Stimulated activated CD8-positive, alpha-beta memory T cell treated with anti-CD3 and anti-CD28 coated beads, Interleukin-15, amount 100 ng/mL, for 1 hour (primary cell): ENCODE data around the gene CLK1.
"Not testable (repeated sequence)": the region's sequence is repeated elsewhere in the genome, so short reads cannot be mapped to it uniquely, and the experiment has no call there.

Experiments
- DNase-seq: peaks from one replicate; pipeline ENCODE4 v3.0.0-alpha.2; 2020; ENCODE audit warnings: low read depth

The CLK1 gene

DNA sequence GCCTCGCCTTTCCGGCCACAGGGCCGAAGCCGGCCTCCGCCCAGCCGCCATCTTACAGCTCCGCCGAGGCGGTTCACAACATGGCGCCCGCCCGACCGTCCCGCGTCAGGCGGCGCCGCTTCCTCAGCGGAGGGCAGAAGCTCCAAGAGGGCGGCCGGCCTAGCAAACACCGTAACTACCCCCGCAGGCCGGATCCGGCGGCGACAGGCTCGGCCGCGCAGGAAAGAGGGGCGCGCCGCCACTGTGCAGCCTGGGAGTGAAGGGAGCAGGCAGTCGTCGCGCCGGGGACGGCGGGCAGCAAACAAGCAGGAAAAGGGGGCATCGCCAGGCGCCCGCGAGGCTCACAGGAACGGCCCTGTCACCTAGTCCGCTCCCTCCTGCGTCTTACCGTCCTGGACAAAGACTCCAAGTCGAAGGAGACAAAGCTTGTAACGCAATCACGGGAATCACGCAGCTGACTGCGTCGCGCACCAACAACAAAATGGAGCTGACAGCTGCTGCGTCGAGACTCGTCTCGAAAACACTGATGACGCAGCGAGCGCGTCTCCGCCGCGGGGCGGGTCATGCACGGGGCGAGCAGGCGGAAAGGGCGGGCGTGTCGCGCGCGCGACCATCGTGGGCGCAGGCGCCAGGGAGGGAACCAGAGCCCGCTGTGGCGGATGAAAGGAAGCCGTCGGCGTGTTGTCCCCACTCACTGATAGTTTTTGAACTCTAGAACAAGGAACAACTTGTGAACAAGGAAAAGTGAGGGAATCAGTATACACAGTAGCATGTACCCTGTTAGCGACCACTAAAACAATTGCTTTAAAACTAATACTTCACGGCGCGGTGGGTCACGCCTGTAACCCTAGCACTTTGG, at the start of gene CLK1:
TSS of gene CLK1 (minus strand) at position 483 of the 859 bp plus-strand sequence. CDS start 2,796 bp downstream, outside the sequence.
- DNase-seq, result peak; percentile 95

DNA sequence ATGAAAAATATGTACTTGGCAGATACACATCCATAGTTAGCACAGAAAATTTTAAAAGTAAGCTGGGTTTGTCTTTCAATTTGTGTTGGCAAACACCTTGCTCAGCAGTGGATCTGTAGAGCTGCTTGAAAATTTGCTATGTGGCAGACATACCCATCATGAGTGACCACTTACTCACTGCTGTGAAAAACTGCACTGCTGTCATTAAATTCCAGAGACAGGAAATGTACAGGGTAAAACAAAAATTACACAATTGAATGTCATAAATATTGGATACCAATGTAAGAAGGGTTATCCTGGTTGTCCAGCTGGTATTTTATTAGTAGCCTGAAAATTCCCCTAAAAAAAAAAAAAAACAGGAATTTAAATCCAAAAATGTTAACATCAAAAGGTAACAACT, 49.2 kb upstream of the CLK1 start:
- DNase-seq, result no peak

DNA sequence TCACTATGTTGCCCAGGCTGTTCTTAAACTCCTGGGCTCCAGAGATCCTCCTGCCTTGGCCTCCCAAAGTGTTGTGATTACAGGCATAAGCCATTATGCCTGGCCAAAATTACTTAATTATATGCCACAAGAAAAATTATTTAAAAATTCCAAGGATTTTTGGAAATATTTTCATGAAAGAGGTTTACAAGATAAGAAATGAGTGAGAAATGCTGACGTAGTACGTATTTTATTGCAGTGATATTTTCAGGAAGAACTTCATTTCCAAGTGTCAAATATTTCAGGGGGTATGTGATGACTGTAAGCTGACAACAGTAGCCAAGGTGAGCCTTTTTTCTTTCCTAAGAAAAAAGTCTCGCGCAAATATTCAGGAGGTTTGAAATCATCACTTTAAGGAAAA, 45.5 kb upstream of the CLK1 start:
- DNase-seq, result no peak

DNA sequence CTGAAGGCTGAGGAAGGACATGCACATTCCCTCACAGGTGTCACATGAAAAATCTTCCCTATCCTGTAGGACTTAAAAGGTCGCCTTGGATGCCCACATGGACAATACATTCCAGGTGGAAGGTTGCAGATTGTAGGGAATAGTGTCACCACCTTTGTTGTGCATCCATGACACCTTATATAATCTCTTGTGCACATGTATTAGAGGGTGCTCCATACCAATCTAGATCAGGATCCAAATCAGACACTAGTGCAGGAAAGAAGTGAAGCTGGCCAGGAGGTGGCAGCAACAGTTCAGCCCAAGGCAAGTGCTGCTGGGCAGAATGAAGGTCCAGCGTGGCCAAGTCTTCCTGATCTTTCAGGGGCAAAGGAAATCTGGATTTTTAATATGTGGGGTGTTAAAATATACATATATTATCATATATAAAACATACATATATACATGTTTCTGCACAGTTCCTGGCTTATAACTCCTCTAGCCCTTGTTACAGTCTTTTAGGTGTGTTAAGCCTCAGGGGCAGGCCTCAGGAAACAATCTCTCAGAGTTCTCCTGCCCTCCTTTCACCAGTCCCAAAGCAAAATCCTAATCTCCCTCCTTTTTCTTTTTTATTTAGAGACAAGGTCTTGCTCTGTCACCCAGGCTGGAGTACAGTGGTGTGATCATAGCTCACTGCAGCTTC, 41.3 kb upstream of the CLK1 start:
- DNase-seq, result no peak

DNA sequence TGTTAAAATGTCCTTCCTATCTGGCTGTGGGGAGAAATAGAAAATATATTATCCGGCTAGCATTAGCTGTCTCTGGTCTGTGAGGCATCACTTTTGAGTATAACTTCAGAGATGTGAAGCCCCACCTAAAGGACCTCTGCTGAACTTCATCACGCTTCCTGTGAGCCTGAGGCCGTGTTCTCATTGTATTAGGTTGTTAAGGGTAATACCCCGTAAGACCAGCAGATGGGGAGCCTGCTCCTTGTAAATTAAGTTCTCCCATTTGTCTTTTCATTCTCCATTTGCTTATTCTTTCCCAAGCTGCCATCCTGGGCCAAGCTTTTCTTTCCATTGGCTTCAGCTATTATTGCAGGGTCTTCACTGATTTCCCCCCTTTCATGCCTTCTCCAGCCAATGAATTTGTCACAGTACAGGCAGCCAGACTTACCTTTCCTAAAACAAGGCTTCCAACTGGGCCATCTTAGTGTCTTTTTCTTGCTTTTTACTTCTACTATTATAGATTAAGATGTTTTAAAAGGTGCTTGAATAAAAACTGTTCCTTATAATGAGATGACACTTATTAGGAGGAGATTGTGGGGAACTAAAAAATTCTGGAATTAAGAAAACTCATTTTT, 37.1 kb upstream of the CLK1 start:
- peak; percentile 54 for DNase-seq

DNA sequence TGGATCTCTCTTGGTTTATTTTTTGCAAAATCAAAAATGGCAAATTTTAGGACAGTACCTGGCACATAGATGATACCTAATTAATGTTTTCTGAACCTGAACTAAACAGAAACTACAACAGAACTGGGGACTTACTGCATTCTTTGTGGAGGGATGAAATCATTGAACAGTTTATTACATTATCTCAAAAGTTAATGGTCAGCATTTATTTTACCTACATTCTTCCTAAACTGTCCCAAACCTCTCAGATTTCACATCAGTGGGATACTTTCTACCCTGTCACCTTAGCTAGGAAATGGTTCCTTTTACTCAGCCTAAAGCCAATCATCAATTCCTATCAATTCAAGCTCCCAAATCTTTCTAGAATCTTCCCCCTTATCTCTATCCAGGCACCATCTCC, 35.0 kb upstream of the CLK1 start:
- DNase-seq, result no peak

DNA sequence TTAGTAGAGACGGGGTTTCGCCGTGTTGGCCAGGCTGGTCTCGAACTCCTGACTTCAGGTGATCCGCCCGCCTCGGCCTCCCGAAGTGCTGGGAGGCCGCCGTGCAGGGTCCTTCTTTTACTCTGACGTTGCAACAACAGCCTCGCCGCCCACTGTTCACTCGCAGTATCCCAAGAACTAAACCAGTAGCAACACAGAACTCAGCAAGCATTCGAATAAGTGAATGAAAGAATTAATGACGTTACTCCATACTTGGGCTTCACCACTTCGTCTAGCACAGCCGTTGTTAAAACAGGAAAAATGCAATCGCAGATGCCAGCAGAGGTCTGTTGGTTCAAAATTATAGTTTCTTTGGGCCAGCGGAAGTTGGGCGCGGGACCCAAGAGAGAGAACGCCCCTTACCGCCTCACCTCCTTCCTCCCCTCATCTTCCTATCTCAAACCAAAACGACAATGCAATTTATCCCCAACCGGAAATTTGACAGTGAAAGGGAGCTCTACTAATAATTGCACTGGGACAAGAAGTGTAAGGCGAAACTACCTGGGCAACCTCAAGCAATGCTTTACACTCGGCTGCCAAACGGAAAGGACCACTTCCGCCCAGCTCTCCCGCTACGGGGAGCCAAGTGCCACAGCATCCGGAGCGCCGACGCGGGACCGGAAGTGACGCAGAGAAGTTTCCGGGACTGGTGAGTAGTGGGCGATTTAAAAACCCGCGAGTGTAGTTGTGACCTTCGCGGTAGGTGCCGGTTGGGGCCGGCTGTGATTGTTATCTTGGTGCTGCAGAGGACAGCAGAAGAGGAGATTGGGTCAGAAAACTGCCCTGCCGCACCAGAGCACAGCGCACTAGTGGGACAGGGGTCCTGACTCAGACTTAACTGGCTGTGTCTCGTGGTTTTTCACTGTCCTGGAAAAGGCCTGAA, 24.5 kb upstream of the CLK1 start, which contains the start of the genes NIF3L1 and PPIL3:
TSS of gene NIF3L1 (plus strand) at position 668 of the 922 bp plus-strand sequence. CDS start 2,573 bp downstream, outside the sequence.
TSS of gene PPIL3 (minus strand) at position 374 of the 922 bp plus-strand sequence. CDS start 1,462 bp downstream, outside the sequence.
- DNase-seq, result peak; percentile 90

DNA sequence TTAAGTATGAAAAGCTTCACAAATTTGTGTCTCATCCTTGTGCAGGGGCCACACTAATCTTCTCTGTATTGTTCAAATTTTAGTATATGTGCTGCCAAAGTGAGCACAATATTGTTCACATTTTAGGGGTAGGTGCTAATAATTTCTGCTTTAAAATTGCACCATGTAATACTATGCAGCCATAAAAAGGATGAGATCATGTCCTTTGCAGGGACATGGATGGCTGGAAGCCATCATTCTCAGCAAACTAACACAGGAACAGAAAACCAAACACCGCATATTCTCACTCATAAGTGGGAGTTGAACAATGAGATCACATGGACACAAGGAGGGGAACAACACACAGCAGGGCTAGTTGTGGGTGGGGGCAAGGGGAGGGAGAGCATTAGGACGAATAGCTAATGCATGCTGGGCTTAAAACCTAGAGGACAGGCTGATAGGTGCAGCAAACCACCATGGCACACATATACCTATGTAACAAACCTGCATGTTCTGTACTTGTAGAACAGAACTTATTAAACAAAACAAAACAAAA, 17.3 kb upstream of the CLK1 start:
- DNase-seq, result not testable (repeated sequence)

DNA sequence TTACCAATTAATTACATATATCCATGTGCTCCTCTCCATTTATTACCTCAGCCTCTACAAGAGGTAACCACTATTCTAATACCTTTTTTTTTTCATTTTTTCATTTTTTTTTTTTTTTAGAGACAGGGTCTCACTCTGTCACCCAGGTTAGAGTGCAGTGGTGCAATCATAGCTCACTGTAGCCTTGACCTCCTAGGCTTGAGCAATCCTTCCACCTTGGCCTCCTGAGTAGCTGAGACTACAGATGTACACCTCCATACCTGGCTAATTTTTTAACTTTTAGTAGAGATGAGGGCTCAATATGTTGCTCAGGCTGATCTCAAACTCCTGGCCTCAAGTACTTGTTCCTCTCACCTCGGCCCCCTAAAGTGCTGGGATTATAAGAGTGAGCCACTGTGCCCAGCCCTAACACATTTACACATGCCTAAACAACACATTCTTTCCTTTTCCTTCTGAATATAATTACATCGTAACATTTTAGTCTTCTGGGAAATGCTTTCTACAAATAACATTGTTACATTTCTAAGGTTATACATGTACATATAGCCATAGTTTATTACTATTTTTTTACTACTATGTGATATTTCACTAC, 13.9 kb upstream of the CLK1 start:
- no peak for DNase-seq

DNA sequence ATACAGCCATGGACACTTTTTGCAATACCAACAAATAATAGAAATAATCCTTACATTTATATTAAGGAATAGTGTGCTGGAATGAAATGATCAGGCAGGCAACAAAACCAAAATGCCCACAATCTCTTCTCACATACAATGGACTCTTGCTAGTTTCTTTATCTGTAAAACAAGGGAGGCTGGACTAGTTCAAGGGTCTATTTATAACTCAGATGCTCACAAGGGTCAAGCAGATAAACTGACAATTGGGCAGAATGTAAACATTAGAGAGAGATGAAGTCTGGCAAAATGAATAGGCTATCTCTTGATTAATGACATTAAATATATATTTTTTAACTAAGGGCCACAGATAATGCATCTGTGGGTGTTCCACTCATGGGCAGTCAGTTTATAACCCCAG, 13.0 kb upstream of the CLK1 start:
- DNase-seq, result no peak

DNA sequence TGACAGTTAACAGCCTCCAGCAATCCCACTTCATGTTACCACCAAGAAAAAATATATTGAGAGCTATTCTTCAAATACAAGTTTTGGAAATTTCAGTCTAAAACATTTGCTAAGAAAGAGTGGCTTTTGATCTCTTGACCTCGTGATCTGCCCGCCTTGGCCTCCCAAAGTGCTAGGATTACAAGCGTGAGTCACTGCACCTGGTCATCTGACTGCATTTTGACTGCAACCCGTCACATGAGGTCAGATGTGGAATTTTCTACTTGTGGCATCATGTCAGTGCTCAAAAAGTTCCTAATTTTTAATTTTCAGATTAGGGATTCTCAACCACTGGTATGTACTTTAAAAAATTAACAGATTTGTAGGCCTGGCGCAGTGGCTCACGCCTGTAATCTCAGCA, 9.1 kb upstream of the CLK1 start:
- DNase-seq, result no peak

DNA sequence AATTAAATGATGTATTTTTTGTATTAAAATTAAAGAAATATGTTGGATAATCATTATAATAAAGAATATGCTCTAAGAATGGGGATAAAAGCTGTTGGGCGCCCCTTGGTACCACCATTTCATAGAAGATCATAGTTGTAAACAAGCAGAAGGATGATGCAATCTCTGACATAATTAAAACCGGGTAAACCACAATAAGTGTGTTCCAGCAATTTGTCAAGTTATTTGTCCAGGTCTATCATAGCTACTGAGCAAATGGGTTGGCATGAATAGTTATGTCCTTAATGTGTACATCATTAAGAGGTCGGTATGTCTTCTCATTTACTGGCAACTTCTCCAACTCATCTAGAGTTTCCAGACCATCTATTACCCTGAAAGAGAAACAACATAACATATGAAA, 6.7 kb upstream of the CLK1 start:
- no peak for DNase-seq

DNA sequence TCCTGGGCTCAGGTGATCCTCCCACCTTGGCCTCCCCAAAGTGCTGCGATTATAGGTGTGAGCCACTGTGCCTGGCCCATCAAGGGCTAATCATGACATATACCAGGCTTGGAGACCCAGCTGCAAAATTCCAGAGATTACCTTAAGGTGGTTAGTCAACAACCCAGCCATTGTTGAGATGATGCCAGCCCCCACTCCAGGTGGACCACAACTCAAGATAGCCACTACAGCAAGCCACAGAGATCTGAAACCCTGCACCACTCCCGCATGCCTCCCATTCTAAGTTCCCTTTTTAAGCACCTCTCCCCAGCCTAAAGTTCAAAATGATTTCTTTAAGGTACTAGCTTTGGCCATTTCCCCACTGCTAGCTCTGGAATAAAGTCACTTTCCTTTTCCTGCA, 4.6 kb upstream of the CLK1 start:
- DNase-seq, result no peak

DNA sequence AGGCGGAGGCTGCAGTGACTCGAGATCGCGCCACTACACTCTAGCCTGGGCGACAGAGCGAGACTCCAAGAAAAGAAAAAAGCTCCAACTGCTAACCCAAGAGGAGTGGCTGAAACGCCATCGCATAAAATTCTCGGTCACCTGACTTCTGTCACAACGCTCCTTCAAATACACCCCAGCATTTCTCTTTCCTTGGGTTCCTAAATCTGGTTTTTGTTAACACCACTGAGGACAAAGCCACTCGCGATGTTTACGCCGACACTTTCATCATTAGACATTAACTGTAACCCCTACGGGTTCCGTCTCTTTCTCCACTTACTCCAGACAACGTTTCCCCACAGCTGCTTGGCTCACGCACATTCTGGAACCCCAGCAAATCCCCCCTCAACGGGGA, 679 bp downstream of the CLK1 start:
- DNase-seq, result no peak

DNA sequence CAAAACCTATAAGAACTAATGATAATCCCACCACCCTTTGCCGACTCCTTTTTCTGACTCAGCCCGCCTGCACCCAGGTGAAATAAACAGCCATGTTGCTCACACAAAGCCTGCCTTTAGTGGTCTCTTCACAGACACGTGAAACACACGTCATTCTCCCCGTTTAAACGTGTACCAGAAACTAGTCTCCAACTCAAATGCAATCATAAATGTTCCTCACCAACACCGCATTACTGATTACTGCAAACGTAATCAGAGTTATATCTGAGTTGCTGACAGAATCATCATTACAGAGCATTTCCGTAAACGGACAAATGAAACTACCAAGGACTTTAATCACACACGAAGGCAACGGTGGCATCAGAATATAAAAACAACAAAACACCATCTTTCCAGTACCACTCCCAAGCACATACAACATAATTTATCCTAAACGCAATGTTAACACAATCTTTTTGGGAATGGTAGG, 1.9 kb downstream of the CLK1 start:
- peak; percentile 20 for DNase-seq

DNA sequence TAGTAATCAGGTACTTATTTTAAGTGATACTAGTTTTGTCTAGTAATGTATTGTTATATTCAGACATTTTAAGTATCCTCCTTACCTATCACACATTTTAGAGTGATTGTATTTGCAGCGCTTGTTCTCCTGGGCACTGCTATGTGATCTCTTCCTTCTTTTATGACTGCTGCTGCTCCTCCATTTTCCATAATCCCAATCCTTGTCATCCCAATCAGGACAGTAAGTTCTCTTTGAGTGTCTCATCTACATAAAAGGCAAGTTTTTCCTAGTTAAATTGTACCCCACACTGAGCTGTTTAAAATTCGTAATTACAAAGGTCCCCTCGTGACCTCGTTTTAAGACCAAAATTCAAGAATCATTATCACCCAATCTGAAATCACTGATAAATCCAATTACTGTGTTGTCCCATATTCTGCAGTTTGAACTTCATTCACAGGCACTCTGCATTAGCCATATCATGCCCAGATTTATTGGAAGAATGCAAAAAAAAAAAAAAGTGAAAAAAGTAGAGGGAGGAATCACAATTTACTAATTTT, 2.8 kb downstream of the CLK1 start:
- no peak for DNase-seq

DNA sequence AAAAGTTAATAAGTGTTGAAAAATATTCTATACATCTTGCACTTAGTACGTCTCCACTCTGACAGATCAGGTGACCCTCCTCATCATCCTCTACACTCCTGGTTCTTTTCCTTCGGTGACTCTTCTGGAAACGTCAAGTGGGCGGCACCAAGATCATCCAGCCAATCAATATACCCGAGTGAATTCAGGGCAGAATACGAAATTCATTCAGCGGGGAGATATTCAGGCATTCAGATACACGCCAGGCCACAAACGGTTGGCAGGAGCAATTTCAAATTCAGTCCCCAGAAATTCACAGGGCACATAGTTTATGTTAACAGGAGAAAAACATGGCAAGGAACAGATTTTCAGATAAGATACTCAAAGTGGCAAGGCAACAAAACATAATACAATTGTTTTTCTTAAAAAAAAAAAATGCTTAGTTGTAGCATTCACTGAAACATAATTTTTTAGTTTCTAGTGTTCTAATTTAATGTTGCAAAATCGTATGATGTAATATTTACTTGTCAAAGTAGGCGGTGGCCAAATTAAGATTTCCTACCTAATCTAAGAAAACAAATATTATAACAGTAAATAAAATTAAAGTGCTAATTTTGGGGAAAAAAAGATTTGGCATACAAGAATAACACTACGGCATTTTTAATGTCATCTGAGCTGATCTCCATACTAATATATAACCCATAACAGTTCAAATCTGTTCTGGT, 4.2 kb downstream of the CLK1 start:
- DNase-seq, result no peak

DNA sequence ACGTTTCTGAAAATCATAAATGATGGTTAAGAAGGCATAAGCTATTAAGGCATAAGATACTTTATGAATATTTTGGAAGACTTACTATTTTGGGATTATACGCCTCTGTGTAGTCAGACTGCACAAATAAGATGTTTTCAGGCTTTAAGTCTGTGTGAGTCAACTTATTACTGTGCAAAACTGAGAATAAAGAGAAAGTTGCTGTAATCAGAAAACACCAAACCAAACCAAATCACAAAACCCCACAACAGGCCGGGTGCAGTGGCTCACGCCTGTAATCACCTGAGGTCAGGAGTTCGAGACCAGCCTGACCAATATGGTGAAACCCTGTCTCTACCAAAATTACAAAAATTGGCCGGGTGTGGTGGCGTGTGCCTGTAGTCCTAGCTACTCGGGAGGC, 7.7 kb downstream of the CLK1 start:
- no peak for DNase-seq

DNA sequence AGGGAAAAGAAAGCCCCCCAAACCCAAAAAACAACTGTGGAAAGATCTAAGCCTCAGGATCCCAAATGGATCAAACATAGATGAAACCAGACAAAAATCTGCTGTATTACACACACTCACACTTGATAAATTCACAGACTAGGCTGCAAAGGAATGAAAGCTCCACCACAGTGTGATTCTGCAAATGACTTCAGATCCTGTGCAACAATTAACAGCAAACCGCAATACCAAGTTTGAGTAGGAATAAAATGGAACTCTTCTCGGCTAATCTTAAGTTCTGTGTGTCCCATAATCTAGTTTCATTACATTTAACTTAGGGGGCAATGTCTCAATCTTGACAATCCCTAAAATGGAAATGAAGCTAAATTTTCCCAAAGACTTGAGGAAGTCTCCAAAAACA, 11.9 kb downstream of the CLK1 start:
- no peak for DNase-seq
